ENCODE results near the gene INPP5A. TPM values are rescaled to one million over a fixed set of nuclear protein-coding genes. Genes with fewer than 3 reads are reported as not detected.
"Not testable (repeated sequence)": the region's sequence is repeated elsewhere in the genome, so short reads cannot be mapped to it uniquely, and the experiment has no call there.

INPP5A gene
- total and polyA plus RNA-seq, 11 donors = 38.6 to 179 (median 102) TPM

DNA sequence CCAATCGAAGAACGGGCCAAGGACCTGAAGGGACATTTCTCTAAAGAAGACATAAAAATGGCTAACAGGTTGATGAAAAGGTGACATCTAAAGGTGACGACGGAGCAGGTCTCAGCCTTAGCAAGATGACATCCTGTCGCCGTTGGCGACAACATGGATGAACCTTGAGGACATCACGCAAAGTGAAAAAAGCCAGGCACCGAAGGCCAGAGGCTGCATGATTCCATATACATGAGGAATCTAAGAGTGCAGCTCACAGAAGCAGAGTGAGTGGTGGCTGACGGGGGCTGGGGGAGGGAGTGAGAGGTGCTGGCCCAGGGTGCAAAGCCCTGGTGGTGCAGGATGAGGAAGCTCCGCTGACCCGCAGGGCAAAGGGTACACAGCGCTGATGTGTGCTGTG is 282.5 kb downstream of the INPP5A start:
- Histone ChIP-seq H3K4me3 (no peak overlapping the region), H3K27me3 (peaks cover 0 to 30% (median 3%) of the 10 kb centered on the region in 9 donors), H3K27ac (no peak overlapping the region), H3K9me3 (peaks cover 0 to 6% (median 0%) of the 10 kb centered on the region in 12 donors), H3K36me3 (no peaks in the 10 kb centered on the region), H3K4me1 (no peaks in the 10 kb centered on the region)
- intact Hi-C loops (cut with DNase I) = no loop called here
- WGBS, 4 donors = 88 to 91% (median 90%) methylated on average over 13 of the region's 13 CpGs
- TF ChIP-seq, protein P1, sequence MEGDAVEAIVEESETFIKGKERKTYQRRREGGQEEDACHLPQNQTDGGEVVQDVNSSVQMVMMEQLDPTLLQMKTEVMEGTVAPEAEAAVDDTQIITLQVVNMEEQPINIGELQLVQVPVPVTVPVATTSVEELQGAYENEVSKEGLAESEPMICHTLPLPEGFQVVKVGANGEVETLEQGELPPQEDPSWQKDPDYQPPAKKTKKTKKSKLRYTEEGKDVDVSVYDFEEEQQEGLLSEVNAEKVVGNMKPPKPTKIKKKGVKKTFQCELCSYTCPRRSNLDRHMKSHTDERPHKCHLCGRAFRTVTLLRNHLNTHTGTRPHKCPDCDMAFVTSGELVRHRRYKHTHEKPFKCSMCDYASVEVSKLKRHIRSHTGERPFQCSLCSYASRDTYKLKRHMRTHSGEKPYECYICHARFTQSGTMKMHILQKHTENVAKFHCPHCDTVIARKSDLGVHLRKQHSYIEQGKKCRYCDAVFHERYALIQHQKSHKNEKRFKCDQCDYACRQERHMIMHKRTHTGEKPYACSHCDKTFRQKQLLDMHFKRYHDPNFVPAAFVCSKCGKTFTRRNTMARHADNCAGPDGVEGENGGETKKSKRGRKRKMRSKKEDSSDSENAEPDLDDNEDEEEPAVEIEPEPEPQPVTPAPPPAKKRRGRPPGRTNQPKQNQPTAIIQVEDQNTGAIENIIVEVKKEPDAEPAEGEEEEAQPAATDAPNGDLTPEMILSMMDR (IDR thresholded peaks at IDR 0.05) = no peak
- no peak for TF ChIP-seq POLR2A (IDR thresholded peaks at IDR 0.05)
- DNase-seq (no peak), ATAC-seq (no peak)

GRCh38 chr10:132825783-132826523 is 288.4 kb downstream of the INPP5A start:
- DNase-seq = not testable (repeated sequence)

DNA sequence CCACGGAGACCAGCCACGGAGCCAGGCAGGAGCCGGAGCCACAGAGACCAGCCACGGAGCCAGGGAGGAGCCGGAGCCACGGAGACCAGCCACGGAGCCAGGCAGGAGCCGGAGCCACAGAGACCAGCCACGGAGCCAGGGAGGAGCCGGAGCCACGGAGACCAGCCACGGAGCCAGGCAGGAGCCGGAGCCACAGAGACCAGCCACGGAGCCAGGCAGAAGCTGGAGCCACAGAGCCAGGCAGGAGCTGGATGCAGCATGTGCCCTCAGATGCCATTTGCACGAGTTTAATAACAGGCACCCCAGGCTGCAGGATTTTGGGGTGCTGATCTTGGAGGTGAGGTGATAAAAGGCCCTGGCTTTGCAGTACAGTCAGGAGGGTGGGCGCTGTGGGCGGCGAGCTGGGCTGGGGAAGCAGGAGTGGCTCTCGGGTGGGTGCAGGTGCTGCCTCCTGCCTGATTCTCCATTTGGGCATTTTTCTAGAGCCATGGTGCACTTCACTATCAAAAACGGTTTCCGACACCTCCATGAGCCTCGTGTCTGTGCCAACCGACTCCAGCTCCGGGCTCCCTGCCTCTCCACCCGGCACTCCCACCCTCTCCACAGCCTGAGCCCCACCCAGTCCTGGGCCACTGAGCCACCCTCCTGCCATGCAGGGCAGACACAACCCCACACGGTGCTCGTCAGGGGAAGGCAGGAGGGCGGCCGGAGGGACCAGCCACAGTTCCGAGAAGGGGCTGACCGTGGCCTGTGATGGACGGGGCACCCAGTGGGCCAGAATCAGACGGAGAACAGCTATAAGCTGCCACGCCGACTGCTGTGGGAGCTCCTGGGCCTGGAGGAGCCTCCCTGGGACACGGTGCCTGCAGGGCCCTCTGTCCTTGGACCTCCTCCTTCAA is 289.2 kb downstream of the INPP5A start:
- no peak overlapping the region for H3K27ac ChIP-seq
- H3K36me3 ChIP-seq = no peaks in the 10 kb centered on the region
- no peak for ATAC-seq
- H3K27me3 ChIP-seq = peaks cover 0 to 14% (median 0%) of the 10 kb centered on the region in 9 donors
- intact Hi-C loops (cut with DNase I) = no loop called here
- TF ChIP-seq POLR2A (IDR thresholded peaks at IDR 0.05) = no peak
- TF ChIP-seq, protein P1 (IDR thresholded peaks at IDR 0.05) = no peak
- no peaks in the 10 kb centered on the region for H3K4me1 ChIP-seq
- peak in 1 of 5 donors; percentile 12 for DNase-seq
- H3K9me3 ChIP-seq = no peaks in the 10 kb centered on the region
- 91 to 93% (median 92%) methylated on average over 32 to 36 of the region's 36 CpGs for WGBS, 4 donors
- no peak overlapping the region for H3K4me3 ChIP-seq

More at GRCh38 chr10:132825783-132826523, 288.4 kb downstream of the INPP5A start:
- intact Hi-C loops (cut with DNase I); H3K4me3 ChIP-seq; H3K36me3 ChIP-seq; H3K4me1 ChIP-seq; H3K9me3 ChIP-seq; H3K27ac ChIP-seq; ATAC-seq; H3K27me3 ChIP-seq: not testable (repeated sequence)
- 93 to 95% (median 95%) methylated on average over 30 to 34 of the region's 34 CpGs for WGBS, 4 donors

DNA sequence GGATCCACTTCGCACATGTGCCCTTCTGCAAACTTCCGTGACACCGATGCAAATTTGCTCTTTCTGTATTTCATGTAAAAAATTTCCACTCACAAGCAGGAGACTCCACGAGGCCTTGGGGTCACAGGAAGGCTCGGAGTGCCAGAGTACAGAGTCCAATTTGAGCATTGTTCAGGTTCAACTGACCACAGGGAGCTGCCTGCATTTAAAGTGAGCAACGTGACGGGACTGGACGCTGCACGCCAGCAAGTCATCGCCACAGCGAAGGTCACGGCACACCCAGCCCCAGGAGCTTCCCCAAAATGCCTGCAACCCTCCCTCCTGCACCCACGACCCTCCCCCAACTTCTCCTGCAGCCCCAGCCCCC is 289.8 kb downstream of the INPP5A start:
- no peak overlapping the region for H3K27ac ChIP-seq
- no peak for ATAC-seq
- H3K9me3 ChIP-seq = no peaks in the 10 kb centered on the region
- H3K4me1 ChIP-seq = no peaks in the 10 kb centered on the region
- H3K27me3 ChIP-seq = peaks cover 0 to 20% (median 0%) of the 10 kb centered on the region in 9 donors
- intact Hi-C loops (cut with DNase I) = no loop called here
- H3K4me3 ChIP-seq = no peak overlapping the region
- 78 to 85% (median 81%) methylated on average over 13 of the region's 13 CpGs for WGBS, 4 donors
- DNase-seq = no peak
- no peaks in the 10 kb centered on the region for H3K36me3 ChIP-seq
- TF ChIP-seq, protein P1 (IDR thresholded peaks at IDR 0.05) = no peak
- no peak for TF ChIP-seq POLR2A (IDR thresholded peaks at IDR 0.05)
